SK-N-SH (cell line): ENCODE measurements around the gene LRRC36. TPM values are rescaled to one million over a fixed set of nuclear protein-coding genes. Genes with fewer than 3 reads are reported as not detected.

Source experiments
- CTCF ChIA-PET: fragments of 300-600, 350-600 bp; formaldehyde crosslinking; extraction: SDS; loops from one replicate; lab custom pipeline; 2021; lab: Yijun Ruan, JAX
- POLR2A ChIA-PET: fragments of 350-600 bp; sonication (Branson Sonifier 250); formaldehyde crosslinking; extraction: SDS; loops from one replicate; lab custom pipeline; 2020; ENCODE audit warnings: antibody characterized with exemption, inconsistent platforms; lab: Yijun Ruan, JAX
- DNase-seq: peaks from one replicate; pipeline ENCODE4 v3.0.0; 2012
- H2AFZ ChIP-seq: fragments of 200-600 bp; sonication (generic); 2 replicates; pipeline ENCODE4 v1.8.1; 2016; ENCODE audit warnings: antibody characterized with exemption, mild to moderate bottlenecking, low read depth
- H3F3A ChIP-seq: fragments of 200-600 bp; sonication (generic); replicated peaks from 2 replicates; pipeline ENCODE3; 2016; ENCODE audit warnings: antibody characterized with exemption, mild to moderate bottlenecking; ENCODE audit not compliant: insufficient read depth
- H3K27ac ChIP-seq, 2 experiments: fragments of 200-500 bp in 1 of 2; fragments of 200-600 bp in 1 of 2; sonication (Bioruptor generic) in 1 of 2; sonication (generic), shearing (Covaris generic) in 1 of 2; 2 replicates each; pipeline versions ENCODE4 v1.5.1 to v1.6.1; 2014 to 2016; ENCODE audit warnings: low read depth in 2 of 2, inconsistent platforms in 1 of 2, low read length in 1 of 2, mild to moderate bottlenecking in 1 of 2, mixed read lengths in 1 of 2
- H3K27me3 ChIP-seq: fragments of 200-600 bp; sonication (generic), shearing (Covaris generic); 2 replicates; pipeline ENCODE4 v1.6.1; 2016; ENCODE audit warnings: mixed run types; ENCODE audit not compliant: insufficient read depth
- H3K36me3 ChIP-seq, 2 experiments: fragments of 200-500 bp in 1 of 2; fragments of 200-600 bp in 1 of 2; sonication (Bioruptor generic) in 1 of 2; sonication (generic) in 1 of 2; replicated peaks in 1 of 2; 2 replicates each; pipeline versions ENCODE3 to v1.5.1; 2014 to 2016; ENCODE audit warnings: low read length in 1 of 2, mild to moderate bottlenecking in 1 of 2; ENCODE audit not compliant: insufficient read depth in 2 of 2, control insufficient read depth in 1 of 2
- H3K4me1 ChIP-seq, 2 experiments: fragments of 200-500 bp in 1 of 2; fragments of 200-600 bp in 1 of 2; sonication (Bioruptor generic) in 1 of 2; sonication (generic), shearing (Covaris generic) in 1 of 2; 2 replicates each; pipeline versions ENCODE4 v1.5.1 to v1.6.1; 2014 to 2016; ENCODE audit warnings: low read depth in 1 of 2, low read length in 1 of 2, mixed run types in 1 of 2; ENCODE audit not compliant: insufficient read depth in 2 of 2, control insufficient read depth in 1 of 2
- H3K4me2 ChIP-seq: fragments of 200-600 bp; sonication (generic), shearing (Covaris generic); 2 replicates; pipeline ENCODE4 v1.6.1; 2017; ENCODE audit warnings: mixed run types
- H3K4me3 ChIP-seq, 2 experiments: fragments of 200-500 bp in 1 of 2; fragments of 200-600 bp in 1 of 2; sonication (Bioruptor generic) in 1 of 2; sonication (generic), shearing (Covaris generic) in 1 of 2; 2 replicates each; pipeline versions ENCODE4 v1.5.1 to v1.8.1; 2014 to 2016; ENCODE audit warnings: low read depth in 2 of 2, inconsistent platforms in 1 of 2, low read length in 1 of 2, mild to moderate bottlenecking in 1 of 2, mixed read lengths in 1 of 2, moderate library complexity in 1 of 2
- H3K79me2 ChIP-seq: fragments of 200-600 bp; sonication (generic); 2 replicates; pipeline ENCODE4 v1.8.1; 2017; ENCODE audit warnings: mild to moderate bottlenecking; ENCODE audit not compliant: insufficient read depth
- H3K9ac ChIP-seq: fragments of 200-600 bp; sonication (generic); 2 replicates; pipeline ENCODE4 v1.6.1; 2017; ENCODE audit warnings: mixed run types
- H3K9me2 ChIP-seq: fragments of 200-600 bp; sonication (generic); 2 replicates; pipeline ENCODE4 v1.6.1; 2017; ENCODE audit warnings: mixed run types
- H3K9me3 ChIP-seq: fragments of 200-600 bp; sonication (generic); 2 replicates; pipeline ENCODE4 v1.6.1; 2017; ENCODE audit warnings: mixed run types, mild to moderate bottlenecking, moderate library complexity
- H4K20me1 ChIP-seq: fragments of 200-600 bp; sonication (generic); 2 replicates; pipeline ENCODE4 v1.6.1; 2017; ENCODE audit warnings: mild to moderate bottlenecking, mixed run types; ENCODE audit not compliant: insufficient read depth
- CHD2 ChIP-seq: fragments of 150-350 bp; IDR thresholded peaks from 2 replicates; pipeline ENCODE4 v1.6.1; 2018; ENCODE audit warnings: low read length; ENCODE audit not compliant: partially characterized antibody
- EZH2phosphoT487 ChIP-seq: fragments of 200-600 bp; sonication (generic); IDR thresholded peaks from 2 replicates; pipeline ENCODE4 v1.6.1; 2017; ENCODE audit warnings: low read depth, mixed run types, mild to moderate bottlenecking, antibody characterized with exemption, moderate library complexity, borderline replicate concordance
- FOXJ3 ChIP-seq: sonication (generic); formaldehyde crosslinking; IDR thresholded peaks from 2 replicates; pipeline ENCODE4 v1.5.1; 2020; ENCODE audit warnings: mild to moderate bottlenecking, missing genetic modification reagents
- GATA2 ChIP-seq: sonication (generic); formaldehyde crosslinking; IDR thresholded peaks from 2 replicates; pipeline ENCODE4 v1.5.0; 2020; ENCODE audit warnings: mild to moderate bottlenecking, missing genetic modification reagents
- JUND ChIP-seq: IDR thresholded peaks from 2 replicates; pipeline ENCODE4 v1.4.0; 2012
- MXI1 ChIP-seq: IDR thresholded peaks from 2 replicates; pipeline ENCODE4 v1.6.1; 2012; ENCODE audit warnings: mild to moderate bottlenecking, low read depth, low read length, improper control_type of control experiment
- REST ChIP-seq: IDR thresholded peaks from 2 replicates; pipeline ENCODE4 v1.6.1; 2012; ENCODE audit warnings: mild to moderate bottlenecking, low read depth, low read length, moderate library complexity
- RXRA ChIP-seq: IDR thresholded peaks from 2 replicates; pipeline ENCODE4 v1.4.0; 2012; ENCODE audit warnings: low read depth, mild to moderate bottlenecking, borderline replicate concordance
- TAF1 ChIP-seq: IDR thresholded peaks from 2 replicates; pipeline ENCODE4 v1.6.1; 2012; ENCODE audit warnings: low read depth, mild to moderate bottlenecking, low read length, moderate library complexity, borderline replicate concordance
- USF1 ChIP-seq: IDR thresholded peaks from 2 replicates; pipeline ENCODE4 v1.4.0; 2012; ENCODE audit warnings: low read depth, borderline replicate concordance
- ZBTB33 ChIP-seq: IDR thresholded peaks from 2 replicates; pipeline ENCODE4 v1.4.0; 2012; ENCODE audit warnings: low read depth, borderline replicate concordance
- WGBS: methylation state at CpG from one replicate; pipeline ENCODE4 v1.1.6; 2017; ENCODE audit warnings: low lambda C conversion rate; 5-methylcytosine and 5-hydroxymethylcytosine counted together
- polyA plus RNA-seq, 3 experiments: library from polyadenylated mRNA; depleted of rRNA; stranded (reverse); fragments of >200 nt; gene quantifications; 2 replicates each; pipeline ENCODE4 v1.2.3, GENCODE V29; 2012

The LRRC36 gene
- polyA plus RNA-seq, 1 of the 3 experiments (the other 2 are of a cell fraction), result 0.92 TPM

DNA sequence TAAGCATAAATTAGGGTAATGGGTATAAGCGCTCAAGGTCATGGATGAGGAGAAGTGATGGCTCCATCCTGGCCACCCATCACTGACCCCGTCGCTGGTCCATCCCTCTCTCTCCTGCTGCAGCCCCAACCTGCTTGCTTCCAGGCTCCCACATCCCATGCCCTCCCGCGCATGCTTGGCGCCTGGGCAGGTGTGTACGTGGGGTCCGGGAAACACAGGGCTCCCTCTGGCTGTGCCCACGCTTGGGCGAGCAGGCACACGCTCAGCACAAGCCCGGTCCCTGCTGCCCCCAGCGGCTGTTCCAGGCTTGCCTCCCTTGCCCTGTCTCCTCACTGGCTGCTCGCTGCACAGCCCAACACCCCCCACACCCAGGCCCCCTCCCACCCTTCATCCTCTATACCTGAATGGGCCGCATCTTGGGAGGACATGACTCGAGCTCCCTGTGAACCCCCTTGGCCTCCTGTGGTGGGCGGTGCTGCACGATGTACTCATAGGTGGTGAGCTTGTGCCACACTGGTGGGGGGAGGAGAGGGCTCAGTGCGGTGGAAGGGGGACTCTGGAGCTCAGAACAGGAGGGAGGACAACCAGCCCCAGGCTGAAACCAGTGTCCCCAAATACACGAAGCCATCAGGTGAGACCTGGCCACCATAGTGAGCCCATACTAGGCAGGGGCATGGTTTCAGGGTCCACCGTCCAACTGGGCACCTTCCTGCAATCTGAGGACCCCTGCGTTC is 71.4 kb downstream of the LRRC36 start:
- ChIA-PET POLR2A (no interaction called here), CTCF (interaction anchor here (1.1 to 1.8 kb wide), 3 partner anchors 9 to 30 kb away, joined by 3 to 6 read pairs (median 5); partner anchors contain the start of gene ZDHHC1)
- TF ChIP-seq RXRA, result no peak
- no peak for TF ChIP-seq ZBTB33
- no peak for TF ChIP-seq CHD2

GRCh38 chr16:67398546-67399217 is 72.1 kb downstream of the LRRC36 start:
- POLR2A ChIA-PET, result no interaction called here

More for the DNA sequence above, 71.4 kb downstream of the LRRC36 start:
- no peak for DNase-seq
- Histone ChIP-seq H3F3A (peaks cover 5% of the 10 kb centered on the region), H3K27me3 (no peaks in the 10 kb centered on the region), H3K4me2 (no peak overlapping the region), H3K4me3 (no peak overlapping the region), H4K20me1 (no peaks in the 10 kb centered on the region), H3K27ac (no peak overlapping the region), H3K9me2 (no peaks in the 10 kb centered on the region), H2AFZ (no peak overlapping the region), H3K9ac (no peak overlapping the region), H3K79me2 (no peaks in the 10 kb centered on the region), H3K4me1 (peaks cover 7 to 48% of the 10 kb centered on the region in 2 experiments; a peak in 2 of 4 replicates), H3K36me3 (no peaks in the 10 kb centered on the region), H3K9me3 (no peaks in the 10 kb centered on the region)
- WGBS, result 95% methylated on average over 17 of the region's 22 CpGs

More at GRCh38 chr16:67398546-67399217, 72.1 kb downstream of the LRRC36 start:
- no peaks in the 10 kb centered on the region for H3K9me3 ChIP-seq
- 98% methylated on average over 15 of the region's 19 CpGs for WGBS
- H3K4me1 ChIP-seq, result peaks cover 5 to 43% of the 10 kb centered on the region in 2 experiments; a peak in 2 of 4 replicates
- H3K79me2 ChIP-seq, result no peaks in the 10 kb centered on the region
- no peak overlapping the region for H3K4me3 ChIP-seq
- H2AFZ ChIP-seq, result no peak overlapping the region
- H3K27me3 ChIP-seq, result no peaks in the 10 kb centered on the region
- CTCF ChIA-PET, result interaction anchor here (1.1 to 1.8 kb wide), 3 partner anchors 9 to 72 kb away, joined by 4 to 6 read pairs (median 5); partner anchors contain the start of genes KCTD19, LRRC36 and ZDHHC1
- no peaks in the 10 kb centered on the region for H3K9me2 ChIP-seq
- no peak for TF ChIP-seq EZH2phosphoT487
- TF ChIP-seq FOXJ3 (CRISPR knock-in tag), result no peak
- no peak for TF ChIP-seq RXRA
- no peak for TF ChIP-seq REST
- TF ChIP-seq USF1, result no peak
- no peak for TF ChIP-seq JUND
- no peak for TF ChIP-seq TAF1
- TF ChIP-seq GATA2 (CRISPR knock-in tag), result no peak
- no peak for TF ChIP-seq MXI1
- TF ChIP-seq, all 33 proteins: peak for 0
- H3K27ac ChIP-seq, result no peak overlapping the region
- H3K36me3 ChIP-seq, result no peaks in the 10 kb centered on the region
- no peak overlapping the region for H3K9ac ChIP-seq
- H4K20me1 ChIP-seq, result no peaks in the 10 kb centered on the region
- H3K4me2 ChIP-seq, result no peak overlapping the region
- peaks cover 5% of the 10 kb centered on the region for H3F3A ChIP-seq
- no peak for DNase-seq
